Regular cardiac myocyte (primary cell): Measurements from ENCODE around the gene KIR2DL3. TPM values are rescaled to one million over a fixed set of nuclear protein-coding genes. Genes with fewer than 3 reads are reported as not detected.

ENCODE experiments used
- total RNA-seq: library from RNA; depleted of rRNA; stranded (reverse); fragments of >200 nt; gene quantifications from 2 replicates; pipeline ENCODE4 v1.2.3, GENCODE V29; 2014

Gene KIR2DL3
- not detected in 2 replicates for total RNA-seq

DNA sequence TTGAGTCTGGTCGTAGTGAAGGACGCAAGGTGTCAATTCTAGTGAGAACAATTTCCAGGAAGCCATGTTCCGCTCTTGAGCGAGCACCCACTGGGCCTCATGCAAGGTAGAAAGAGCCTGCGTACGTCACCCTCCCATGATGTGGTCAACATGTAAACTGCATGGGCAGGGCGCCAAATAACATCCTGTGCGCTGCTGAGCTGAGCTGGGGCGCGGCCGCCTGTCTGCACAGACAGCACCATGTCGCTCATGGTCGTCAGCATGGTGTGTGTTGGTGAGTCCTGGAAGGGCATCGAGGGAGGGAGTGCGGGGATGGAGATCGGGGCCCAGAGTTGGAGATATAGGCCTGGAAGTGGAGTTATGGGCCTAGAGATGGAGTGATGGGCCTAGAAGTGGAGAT is at the start of gene KIR2DL3:
Gene KIR2DL3, plus strand, starts transcription at position 208 of the 400 bp plus-strand sequence. Its CDS starts 33 bp downstream, at position 241.

DNA sequence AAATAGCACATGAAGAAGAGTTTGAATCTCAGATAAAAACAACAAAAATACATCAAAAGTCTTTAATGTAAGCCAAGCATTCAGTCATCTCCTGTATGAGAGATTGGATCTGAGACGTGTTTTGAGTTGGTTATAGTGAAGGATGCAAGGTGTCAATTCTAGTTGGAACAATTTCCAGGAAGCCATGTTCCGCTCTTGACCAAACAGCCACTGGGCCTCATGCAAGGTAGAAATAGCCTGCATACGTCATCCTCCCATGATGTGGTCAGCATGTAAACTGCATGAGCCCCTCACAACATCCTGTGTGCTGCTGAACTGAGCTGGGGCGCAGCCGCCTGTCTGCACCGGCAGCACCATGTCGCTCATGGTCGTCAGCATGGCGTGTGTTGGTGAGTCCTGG is 14.2 kb upstream of the KIR2DL3 start, which contains the start of gene KIR3DL3:
Gene KIR3DL3, plus strand, starts transcription at position 301 of the 400 bp plus-strand sequence. Its CDS starts 55 bp downstream, at position 356.

DNA sequence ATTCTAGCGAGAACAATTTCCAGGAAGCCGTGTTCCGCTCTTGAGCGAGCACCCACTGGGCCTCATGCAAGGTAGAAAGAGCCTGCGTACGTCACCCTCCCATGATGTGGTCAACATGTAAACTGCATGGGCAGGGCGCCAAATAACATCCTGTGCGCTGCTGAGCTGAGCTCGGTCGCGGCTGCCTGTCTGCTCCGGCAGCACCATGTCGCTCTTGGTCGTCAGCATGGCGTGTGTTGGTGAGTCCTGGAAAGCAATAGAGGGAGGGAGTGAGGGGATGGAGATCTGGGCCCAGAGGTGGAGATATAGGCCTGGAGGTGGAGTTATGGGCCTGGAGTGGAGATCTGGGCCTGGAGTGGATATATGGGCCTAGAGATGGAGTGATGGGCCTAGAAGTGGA is 31.3 kb downstream of the KIR2DL3 start, which contains the start of gene KIR2DL1:
Gene KIR2DL1, plus strand, starts transcription at position 148 of the 400 bp plus-strand sequence. Its CDS starts 58 bp downstream, at position 206.

Other genes starting within 250 kb of the KIR2DL3 start
- gene LAIR2, start 235.7 kb upstream of the KIR2DL3 start, total RNA-seq, result not detected in 2 replicates
- gene LILRA2, start 164.7 kb upstream of the KIR2DL3 start, total RNA-seq, result not detected in 2 replicates
- not detected in 2 replicates for gene LILRA1, start 144.9 kb upstream of the KIR2DL3 start, total RNA-seq
- gene LILRB1, start 108.0 kb upstream of the KIR2DL3 start, total RNA-seq, result not detected in 2 replicates
- gene LILRB4, start 75.5 kb upstream of the KIR2DL3 start, total RNA-seq, result not detected in 2 replicates
- not detected in 2 replicates for gene KIR3DL3, start 14.1 kb upstream of the KIR2DL3 start, total RNA-seq
- not detected in 2 replicates for gene KIR2DL1, start 31.3 kb downstream of the KIR2DL3 start, total RNA-seq
- not detected in 2 replicates for gene KIR2DL4, start 65.1 kb downstream of the KIR2DL3 start, total RNA-seq
- not detected in 2 replicates for gene KIR3DL1, start 78.0 kb downstream of the KIR2DL3 start, total RNA-seq
- not detected in 2 replicates for gene KIR2DS4, start 94.2 kb downstream of the KIR2DL3 start, total RNA-seq
- gene KIR3DL2, start 111.9 kb downstream of the KIR2DL3 start, total RNA-seq, result not detected in 2 replicates
- not detected in 2 replicates for gene FCAR, start 135.7 kb downstream of the KIR2DL3 start, total RNA-seq
- not detected in 2 replicates for gene NCR1, start 167.6 kb downstream of the KIR2DL3 start, total RNA-seq
- gene NLRP7, start 209.0 kb downstream of the KIR2DL3 start, total RNA-seq, result not detected in 2 replicates
- 0.77 and 0.85 TPM in 2 replicates for gene NLRP2, start 227.9 kb downstream of the KIR2DL3 start, total RNA-seq